AG09319 (cell line): ENCODE results near the gene YES1.
"Not testable (repeated sequence)": the region's sequence is repeated elsewhere in the genome, so short reads cannot be mapped to it uniquely, and the experiment has no call there.

Experiments
- DNase-seq: peaks from one replicate; pipeline ENCODE4 v3.0.0-alpha.2; 2010; ENCODE audit warnings: low read depth; ENCODE audit errors: extremely low read depth
- TF ChIP-seq, protein P1 (sequence below): IDR thresholded peaks from 2 replicates; pipeline ENCODE4 v1.5.1; 2011; ENCODE audit warnings: low read depth, mild to moderate bottlenecking, inconsistent platforms, low read length, moderate library complexity

YES1 gene

DNA sequence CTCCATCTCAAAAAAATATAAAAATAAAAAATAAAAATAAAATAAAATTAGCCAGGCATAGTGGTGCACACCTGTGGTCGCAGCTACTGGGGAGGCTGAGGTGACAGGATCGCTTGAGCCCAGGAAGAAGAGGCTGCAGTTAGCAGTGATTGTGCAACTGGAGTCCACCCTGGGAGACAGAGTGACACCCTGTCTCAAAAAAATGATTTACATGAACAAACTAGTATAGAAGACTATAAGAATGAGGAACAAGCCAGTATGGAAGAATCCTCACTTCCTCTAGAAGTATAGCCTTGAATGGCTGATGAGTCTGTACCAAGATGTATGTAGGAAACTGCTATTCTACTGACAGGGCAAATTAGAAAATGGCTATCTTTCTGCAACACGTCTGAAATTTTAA lies 10.9 kb downstream of the YES1 start:
- TF ChIP-seq, protein P1, sequence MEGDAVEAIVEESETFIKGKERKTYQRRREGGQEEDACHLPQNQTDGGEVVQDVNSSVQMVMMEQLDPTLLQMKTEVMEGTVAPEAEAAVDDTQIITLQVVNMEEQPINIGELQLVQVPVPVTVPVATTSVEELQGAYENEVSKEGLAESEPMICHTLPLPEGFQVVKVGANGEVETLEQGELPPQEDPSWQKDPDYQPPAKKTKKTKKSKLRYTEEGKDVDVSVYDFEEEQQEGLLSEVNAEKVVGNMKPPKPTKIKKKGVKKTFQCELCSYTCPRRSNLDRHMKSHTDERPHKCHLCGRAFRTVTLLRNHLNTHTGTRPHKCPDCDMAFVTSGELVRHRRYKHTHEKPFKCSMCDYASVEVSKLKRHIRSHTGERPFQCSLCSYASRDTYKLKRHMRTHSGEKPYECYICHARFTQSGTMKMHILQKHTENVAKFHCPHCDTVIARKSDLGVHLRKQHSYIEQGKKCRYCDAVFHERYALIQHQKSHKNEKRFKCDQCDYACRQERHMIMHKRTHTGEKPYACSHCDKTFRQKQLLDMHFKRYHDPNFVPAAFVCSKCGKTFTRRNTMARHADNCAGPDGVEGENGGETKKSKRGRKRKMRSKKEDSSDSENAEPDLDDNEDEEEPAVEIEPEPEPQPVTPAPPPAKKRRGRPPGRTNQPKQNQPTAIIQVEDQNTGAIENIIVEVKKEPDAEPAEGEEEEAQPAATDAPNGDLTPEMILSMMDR, result no peak
- no peak for DNase-seq

DNA sequence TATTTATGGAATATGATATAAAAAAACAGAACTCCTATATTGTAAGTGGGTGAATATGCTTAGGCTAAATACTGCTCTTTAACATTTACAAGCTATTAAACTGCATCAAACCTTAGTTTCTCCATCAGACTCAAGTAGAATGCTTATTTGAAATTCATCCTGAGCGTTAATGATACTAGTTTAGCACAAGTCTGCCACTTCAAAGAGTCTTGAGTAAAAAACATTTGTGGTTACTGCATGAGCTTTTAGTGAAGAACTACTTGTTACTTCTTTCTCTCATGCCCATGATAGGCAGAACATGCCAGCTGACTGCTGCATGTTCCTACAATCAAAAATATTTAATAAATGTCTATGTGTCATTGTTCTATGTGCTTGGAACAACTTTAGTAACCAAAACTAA lies 12.1 kb downstream of the YES1 start:
- DNase-seq, result no peak
- TF ChIP-seq, protein P1, result no peak

DNA sequence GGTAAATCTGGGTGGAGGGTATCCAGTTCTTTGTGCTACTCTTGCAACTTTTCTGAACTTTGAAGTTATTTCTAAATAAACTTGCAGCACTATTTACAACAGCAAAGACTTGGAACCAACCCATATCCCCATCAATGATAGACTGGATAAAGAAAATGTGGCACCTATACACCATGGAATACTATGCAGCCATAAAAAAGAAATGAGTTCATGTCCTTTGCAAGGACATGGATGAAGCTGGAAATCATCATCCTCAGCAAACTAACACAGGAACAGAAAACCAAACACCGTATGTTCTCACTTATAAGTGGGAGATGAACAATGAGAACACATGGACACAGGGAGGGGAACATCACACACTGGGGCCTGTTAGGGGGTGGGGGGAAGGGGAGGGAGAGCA lies 16.7 kb downstream of the YES1 start:
- DNase-seq, result not testable (repeated sequence)

DNA sequence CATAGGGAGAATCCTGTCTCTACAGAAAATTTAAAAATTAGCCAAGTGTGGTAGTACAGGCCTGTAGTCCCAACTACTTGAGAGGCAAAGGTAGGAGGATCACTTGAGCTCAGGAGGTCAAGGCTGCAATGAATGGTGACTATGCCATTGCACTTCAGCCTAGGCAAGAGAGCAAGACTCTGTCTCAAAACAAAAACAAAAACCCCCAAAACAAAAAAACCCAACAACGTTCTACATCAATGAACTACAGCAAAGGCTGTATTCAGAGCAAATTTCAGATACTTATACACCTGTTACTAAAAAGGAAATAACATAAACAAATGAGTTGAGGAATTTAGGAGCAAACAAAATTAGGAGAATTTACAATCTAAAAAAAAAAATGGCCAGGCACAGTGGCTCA lies 22.6 kb downstream of the YES1 start:
- DNase-seq, result no peak
- TF ChIP-seq, protein P1, result no peak

DNA sequence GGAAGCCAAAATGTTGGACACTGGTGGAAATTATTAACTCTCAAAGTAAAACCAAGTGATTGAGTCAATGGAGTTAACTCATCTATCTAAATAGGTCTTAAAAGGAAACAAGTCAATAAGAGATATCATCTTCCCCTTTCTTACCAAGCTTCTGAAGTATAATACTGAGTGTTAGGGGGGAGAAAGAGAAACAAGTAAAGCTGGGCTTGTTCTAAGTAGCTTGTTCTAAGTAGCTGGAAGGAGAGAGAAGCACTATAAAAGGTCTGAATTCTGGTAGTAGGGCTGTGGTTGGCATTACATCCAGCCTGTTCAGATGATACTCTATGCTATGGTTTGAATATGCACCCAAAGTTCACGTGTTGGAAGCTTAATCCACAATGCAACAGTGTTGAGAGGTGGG lies 26.8 kb downstream of the YES1 start:
- TF ChIP-seq, protein P1, result no peak
- DNase-seq, result no peak

GRCh38 chr18:784470-785172 lies 27.4 kb downstream of the YES1 start:
- TF ChIP-seq, protein P1, result no peak
- DNase-seq, result no peak

- TF ChIP-seq, protein P1, result no peak
- no peak for DNase-seq
Observed at GRCh38 chr18:778194-778927, 33.7 kb downstream of the YES1 start.
